ENCODE results near the gene MCTP2.
"Not testable (repeated sequence)": the region's sequence is repeated elsewhere in the genome, so short reads cannot be mapped to it uniquely, and the experiment has no call there.

The MCTP2 gene

GRCh38 chr15:94470492-94470891 is 239.1 kb downstream of the MCTP2 start:
- no peak for DNase-seq

DNA sequence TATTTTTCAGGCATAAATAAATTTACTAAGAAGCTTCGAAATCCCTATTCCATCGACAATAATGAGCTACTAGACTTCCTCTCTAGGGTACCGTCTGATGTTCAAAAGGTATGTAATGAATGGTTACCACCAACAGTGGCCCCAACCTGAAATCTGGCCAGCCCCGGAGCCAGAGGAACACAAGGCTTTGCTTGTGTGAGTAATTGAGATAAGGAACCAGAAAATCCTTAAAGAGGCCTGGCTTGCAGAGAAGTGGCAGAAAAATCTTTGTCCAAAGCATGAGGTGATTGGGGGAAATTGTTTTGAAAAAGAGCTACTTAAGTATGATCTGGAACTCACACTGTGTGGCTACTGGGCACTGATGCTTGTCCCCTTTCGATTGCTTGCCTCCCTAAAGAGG is 245.3 kb downstream of the MCTP2 start:
- no peak for DNase-seq

- no peak for DNase-seq
These were observed 246.7 kb downstream of the MCTP2 start for GRCh38 chr15:94477913-94478553.

- DNase-seq = no peak
These were observed 247.4 kb downstream of the MCTP2 start for GRCh38 chr15:94478763-94479162.

- DNase-seq = no peak
These were observed 249.0 kb downstream of the MCTP2 start for GRCh38 chr15:94480289-94480834.

DNA sequence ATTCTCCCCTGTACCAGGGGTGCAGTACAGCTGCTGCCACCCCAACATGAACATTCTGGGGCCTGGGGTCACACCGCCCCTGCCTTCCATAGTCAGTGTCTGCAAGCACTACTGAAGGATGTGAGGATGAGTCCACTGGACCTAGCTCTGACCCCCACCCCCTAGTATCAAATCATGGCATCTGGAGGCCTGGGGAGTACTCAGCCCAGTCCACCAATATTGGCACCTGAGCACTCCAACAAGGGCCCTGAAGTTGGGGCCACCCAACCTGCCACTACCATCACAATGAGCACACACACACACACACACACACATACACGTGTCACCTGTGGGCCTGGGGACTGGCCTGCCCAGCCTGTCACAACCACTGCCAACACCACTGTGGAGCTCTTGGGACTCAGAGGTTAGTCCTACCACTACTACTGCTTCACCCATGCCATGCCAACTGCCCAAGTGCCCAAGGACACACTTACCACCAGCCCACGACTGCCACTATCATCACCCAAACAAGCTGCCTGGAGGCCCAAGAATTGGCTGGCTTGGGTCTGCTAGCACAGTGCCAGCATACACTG is 253.9 kb downstream of the MCTP2 start:
- no peak for DNase-seq

- no peak for DNase-seq
These were observed 256.3 kb downstream of the MCTP2 start for GRCh38 chr15:94487635-94488034.

GRCh38 chr15:94493176-94493575 is 261.8 kb downstream of the MCTP2 start:
- no peak for DNase-seq

DNA sequence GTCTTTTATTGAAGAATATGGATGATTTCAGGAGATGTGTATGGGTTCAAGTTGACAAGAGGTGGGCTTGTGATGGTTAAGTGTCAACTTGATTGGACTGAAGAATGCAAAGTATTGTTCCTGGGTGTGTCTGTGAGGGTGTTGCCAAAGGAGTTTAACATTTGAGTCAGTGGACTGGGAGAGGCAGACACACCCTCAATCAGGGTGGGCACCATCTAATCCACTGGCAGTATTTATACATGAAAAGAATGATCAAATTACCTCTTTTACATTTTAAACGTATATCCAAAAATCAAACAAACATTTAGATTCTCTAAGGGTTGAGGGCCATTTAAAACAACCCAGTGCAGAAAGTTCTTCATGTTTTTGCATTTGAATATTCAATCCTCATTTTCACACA is 262.2 kb downstream of the MCTP2 start:
- not testable (repeated sequence) for DNase-seq

- DNase-seq = no peak
These were observed 263.4 kb downstream of the MCTP2 start for GRCh38 chr15:94494732-94495131.

DNA sequence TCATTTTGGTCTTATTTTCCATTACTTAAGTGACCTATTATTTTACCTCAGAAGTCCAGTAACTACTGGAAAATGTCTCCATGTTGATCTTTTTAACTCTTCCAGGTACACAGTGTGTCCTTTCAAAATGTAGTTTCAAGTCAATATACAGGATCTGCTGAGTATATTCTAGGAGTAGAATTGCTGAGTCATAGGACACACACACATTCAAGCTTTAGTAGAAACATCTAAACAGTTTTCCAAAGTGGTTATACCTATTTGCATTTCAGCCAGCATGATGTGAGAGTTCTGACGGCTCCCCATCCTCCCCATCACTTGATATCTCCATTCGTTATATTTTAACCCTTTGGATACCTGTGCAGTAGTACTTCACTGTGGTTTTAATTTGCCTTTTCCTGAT is 271.9 kb downstream of the MCTP2 start:
- no peak for DNase-seq

GRCh38 chr15:94509259-94509658 is 277.9 kb downstream of the MCTP2 start:
- DNase-seq = no peak

GRCh38 chr15:94522125-94522524 is 290.8 kb downstream of the MCTP2 start:
- DNase-seq = no peak

- DNase-seq = no peak
These were observed 292.5 kb downstream of the MCTP2 start for GRCh38 chr15:94523873-94524272.

- no peak for DNase-seq
These were observed 293.2 kb downstream of the MCTP2 start for GRCh38 chr15:94524565-94524964.

DNA sequence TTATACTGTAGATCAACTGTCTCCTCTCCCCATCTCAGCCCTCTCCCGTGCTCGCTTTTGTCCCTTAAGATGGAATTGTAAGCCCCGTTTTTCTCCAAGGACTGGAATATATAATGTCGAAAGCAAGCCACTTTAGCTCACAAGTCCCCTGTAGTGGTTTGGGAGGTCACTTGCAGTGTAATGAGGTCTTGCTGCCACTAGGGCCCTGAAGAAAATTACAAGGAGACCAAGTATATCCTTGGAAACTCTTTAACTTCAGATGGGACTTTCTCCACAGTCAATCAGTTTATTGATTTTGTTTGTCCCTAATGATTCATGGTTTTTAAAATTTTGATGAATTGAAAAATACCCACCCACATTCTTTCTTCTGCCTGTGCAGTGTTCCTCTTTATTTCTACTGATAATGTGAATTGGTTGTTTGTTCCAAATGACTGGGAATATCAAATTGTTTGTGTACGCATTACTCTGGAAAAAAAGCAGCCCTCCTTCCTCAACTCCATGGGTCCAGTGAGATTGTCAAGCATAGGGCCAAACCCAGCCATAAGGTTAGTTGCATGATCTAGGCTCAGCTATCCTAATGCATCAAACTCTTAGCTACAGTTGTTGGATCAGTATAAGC is 294.8 kb downstream of the MCTP2 start:
- DNase-seq = no peak

- no peak for DNase-seq
These were observed 300.9 kb downstream of the MCTP2 start for GRCh38 chr15:94532226-94532625.
